HG02571 (cell line): ENCODE measurements around the gene SPINK7.

Experiments
- ATAC-seq: cut with Tn5 transposase; IDR thresholded peaks from one replicate; pipeline ENCODE4 v1.9.1; 2021; ENCODE audit warnings: mild to moderate bottlenecking, moderate library complexity; ENCODE audit not compliant: unreplicated experiment

SPINK7 gene

DNA sequence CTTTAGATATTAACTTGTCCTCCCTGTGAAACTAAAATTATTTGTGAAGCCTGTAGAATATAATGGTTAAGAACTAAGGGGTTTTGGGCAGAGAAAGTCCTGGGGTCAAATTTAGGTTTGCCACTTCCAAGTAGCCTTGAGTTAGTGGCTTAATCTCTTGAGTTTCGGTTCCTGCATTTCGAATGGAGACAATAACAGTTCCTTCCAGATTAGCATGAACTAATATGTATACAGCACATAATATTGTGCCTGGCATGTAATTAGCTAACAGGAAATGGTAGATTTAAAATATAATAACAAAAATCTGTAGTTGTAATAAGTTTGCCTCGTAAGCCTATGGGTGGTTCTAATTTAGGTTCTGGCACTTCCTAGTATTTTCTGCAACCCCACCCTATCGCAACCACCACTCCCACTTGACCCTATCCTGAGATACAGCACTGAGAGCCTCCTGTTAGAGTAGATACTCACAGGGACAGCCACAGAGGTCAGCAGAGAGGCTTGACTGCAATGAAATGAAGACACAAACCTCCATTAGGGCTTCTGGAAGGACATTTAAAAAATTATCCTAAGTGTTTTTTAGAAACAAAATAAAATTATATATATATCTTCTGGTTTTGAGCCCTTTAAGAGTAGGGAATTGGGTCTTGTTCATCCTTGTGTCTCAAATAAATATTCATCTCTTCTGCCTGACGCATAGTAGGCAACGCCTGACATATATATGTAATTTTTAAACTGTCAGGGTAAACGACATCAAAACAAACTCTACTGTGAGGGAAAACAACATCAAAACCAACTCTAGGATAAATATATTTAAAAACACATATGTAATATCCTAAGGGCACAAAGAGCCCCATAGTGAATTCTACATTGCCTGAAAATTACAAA is 31.6 kb downstream of the SPINK7 start:
- no peak for ATAC-seq

DNA sequence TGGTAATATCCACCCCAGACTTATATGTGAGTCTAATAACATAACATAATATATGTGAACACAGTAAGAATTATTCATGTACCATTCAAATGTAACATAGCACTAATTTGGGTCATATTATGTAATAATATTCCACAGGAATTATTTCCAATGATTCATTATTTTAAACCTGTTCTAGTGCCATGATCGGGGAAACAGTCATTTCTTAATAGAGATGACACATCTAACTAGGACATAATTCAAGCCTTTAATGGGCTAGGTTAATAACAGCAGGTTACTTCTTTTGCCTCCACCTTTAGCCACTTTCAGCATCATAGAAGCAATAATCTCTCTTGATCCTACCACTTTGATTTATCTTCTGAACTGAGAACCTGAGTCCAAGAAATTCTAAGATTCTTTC is 35.5 kb downstream of the SPINK7 start:
- ATAC-seq: no peak

DNA sequence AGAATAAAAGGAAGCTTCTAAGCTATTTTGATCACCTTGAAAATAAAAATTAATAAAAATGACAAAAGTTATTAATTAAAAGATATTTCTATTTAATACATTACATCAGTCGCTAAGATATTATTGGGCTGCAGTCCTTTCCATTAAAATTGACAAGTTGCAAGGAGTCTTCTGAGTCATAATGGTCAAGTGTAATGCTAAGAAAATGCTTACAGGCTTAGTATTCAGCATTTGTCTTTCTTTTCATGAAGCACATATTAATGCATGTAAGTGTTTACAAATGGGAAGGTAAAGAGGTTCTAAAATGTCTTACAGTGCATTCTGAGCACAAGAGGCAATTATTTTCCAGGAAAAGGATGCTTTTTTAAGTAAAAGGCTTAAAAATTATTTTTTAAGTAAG is 40.5 kb downstream of the SPINK7 start:
- no peak for ATAC-seq

DNA sequence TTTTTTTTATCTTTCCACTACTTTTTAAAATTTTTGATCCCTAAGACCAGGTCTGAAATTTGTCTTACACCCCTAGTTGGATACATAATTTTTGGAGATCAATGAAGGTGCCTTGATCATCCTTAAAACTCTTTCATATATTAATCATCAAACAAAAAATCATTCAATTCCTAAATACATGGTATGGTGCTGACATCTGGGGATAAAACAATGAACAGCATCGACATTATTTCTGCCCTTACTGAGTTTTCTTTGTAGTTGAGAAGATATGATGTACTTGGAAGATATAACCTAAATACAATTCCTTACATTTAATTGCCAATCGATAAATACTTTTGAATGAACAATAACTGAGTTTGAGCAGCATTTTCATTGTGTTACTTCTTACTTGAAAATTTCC is 41.4 kb downstream of the SPINK7 start:
- ATAC-seq: no peak

DNA sequence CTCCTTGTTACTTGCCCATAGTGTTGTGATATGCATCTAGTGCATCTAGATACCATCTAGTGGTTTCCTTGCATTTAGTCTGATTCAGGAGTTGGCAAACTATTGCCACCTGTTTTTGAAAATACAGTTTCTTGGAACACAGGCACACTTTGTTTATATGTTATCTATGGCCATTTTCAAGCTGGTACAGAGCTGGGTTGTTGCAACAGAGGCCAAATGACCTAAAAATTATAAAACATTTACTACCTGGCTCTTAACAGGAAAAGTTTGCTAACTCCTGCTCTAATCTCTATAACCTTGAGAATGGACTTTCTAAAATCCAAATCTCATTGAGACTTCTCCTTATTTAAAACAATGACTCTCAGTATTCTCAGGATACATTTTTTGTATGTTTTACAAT is 52.1 kb downstream of the SPINK7 start:
- no peak for ATAC-seq
